Measurements from ENCODE around the gene DOK7.

DOK7 gene

DNA sequence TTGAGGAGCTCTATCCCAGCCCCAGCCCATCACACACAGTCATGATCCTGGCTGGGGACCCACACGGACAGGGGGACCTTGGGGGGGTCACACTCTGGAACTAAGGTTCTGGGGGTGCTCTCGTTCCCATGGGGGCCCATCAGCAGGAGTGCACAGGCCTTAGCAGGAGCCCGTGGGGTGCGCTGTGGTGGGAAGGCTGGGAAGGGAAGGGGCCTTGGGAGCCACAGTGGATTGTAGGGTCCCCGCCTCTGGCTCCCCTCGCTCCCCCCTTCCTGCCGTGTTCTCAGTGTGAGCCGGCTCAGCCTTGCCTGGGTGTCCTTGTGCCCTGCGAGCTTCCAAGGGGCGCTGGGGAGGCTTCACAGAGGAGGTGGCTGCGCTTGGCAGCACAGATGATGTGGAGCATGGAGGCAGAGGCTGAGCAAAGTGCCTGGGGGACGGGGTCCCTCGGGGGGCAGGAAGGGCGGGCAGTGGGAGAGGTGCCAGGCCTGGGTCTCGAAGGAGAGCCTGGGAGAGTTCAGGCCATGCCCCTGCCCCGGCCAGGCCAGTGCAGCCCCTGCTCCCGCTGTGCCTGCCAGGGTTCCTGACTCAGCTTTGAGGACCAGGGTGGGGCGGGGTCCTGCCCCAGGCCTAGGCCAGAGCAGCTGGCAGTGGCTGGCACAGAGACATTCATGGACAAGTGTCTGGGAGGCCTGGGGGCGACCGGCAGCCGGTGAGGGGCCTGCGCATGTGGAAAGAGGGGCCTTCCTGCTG is 26.9 kb upstream of the DOK7 start:
- H3K27ac ChIP-seq = peak overlapping the region; percentile 67
- TF ChIP-seq, protein P1, sequence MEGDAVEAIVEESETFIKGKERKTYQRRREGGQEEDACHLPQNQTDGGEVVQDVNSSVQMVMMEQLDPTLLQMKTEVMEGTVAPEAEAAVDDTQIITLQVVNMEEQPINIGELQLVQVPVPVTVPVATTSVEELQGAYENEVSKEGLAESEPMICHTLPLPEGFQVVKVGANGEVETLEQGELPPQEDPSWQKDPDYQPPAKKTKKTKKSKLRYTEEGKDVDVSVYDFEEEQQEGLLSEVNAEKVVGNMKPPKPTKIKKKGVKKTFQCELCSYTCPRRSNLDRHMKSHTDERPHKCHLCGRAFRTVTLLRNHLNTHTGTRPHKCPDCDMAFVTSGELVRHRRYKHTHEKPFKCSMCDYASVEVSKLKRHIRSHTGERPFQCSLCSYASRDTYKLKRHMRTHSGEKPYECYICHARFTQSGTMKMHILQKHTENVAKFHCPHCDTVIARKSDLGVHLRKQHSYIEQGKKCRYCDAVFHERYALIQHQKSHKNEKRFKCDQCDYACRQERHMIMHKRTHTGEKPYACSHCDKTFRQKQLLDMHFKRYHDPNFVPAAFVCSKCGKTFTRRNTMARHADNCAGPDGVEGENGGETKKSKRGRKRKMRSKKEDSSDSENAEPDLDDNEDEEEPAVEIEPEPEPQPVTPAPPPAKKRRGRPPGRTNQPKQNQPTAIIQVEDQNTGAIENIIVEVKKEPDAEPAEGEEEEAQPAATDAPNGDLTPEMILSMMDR (IDR thresholded peaks at IDR 0.05) = no peak
- no peak for TF ChIP-seq ZFX (IDR thresholded peaks at IDR 0.05; ENCODE audit: borderline replicate concordance)

DNA sequence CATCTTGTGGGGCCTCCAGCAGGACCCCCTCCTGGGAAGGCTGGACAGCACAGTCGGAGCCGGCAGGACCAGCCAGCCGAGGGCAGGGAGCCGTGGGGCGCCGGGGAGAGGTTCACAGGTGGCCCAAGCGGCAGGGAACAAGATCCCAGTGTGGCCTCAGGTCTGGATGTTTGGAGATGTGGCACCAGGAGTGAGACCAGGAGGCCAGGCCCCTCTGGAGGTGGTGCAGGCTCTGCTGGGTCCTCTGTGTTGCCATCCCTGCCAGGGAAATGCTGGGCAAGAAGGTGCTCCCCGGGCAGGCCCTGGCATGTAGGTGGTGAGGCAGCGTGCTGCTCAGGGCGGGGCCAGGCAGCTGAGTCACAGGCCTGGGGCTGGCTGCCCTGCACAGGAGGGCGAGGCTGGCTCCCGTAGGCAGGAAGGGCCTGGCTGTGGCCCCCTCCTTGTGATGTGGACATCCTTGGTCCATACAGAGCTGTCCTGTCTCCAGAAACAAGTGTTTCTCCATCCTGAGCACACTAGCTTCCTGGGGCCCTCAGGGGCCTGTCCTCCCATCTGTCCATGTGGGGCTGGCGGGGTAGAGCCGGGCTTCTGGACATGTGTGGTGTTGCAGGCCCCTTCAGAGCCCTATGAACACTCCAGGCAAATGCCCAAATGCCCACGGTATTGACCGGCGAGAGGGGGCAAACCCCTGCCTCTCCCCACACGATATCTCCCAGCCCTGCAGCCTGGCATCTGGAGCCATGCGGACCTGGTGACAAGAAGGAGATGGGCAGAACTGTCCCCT is 26.1 kb upstream of the DOK7 start:
- TF ChIP-seq, protein P1 (IDR thresholded peaks at IDR 0.05) = no peak
- no peak for TF ChIP-seq ZFX (IDR thresholded peaks at IDR 0.05; ENCODE audit: borderline replicate concordance)
- peak overlapping the region; percentile 67 for H3K27ac ChIP-seq

DNA sequence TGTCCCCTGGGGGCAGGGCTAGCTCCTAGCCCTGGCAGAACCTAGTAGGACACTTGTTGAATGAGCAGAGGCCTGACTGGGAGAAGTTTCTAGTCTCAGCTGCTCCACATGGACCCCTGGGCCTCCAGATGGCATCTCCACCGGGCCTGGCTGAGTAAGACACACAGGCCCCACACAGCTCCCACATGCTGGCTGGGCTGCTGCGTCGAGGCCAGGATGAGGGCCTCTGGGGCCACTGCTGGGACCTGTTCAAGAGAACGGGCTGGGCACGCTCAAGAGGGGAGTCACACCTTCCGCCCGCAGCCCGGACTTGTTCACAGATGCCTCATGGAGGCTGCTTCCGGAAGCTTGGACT is 25.5 kb upstream of the DOK7 start:
- H3K27ac ChIP-seq = peak overlapping the region; percentile 67
- TF ChIP-seq ZFX (IDR thresholded peaks at IDR 0.05; ENCODE audit: borderline replicate concordance) = no peak
- TF ChIP-seq, protein P1 (IDR thresholded peaks at IDR 0.05) = no peak

DNA sequence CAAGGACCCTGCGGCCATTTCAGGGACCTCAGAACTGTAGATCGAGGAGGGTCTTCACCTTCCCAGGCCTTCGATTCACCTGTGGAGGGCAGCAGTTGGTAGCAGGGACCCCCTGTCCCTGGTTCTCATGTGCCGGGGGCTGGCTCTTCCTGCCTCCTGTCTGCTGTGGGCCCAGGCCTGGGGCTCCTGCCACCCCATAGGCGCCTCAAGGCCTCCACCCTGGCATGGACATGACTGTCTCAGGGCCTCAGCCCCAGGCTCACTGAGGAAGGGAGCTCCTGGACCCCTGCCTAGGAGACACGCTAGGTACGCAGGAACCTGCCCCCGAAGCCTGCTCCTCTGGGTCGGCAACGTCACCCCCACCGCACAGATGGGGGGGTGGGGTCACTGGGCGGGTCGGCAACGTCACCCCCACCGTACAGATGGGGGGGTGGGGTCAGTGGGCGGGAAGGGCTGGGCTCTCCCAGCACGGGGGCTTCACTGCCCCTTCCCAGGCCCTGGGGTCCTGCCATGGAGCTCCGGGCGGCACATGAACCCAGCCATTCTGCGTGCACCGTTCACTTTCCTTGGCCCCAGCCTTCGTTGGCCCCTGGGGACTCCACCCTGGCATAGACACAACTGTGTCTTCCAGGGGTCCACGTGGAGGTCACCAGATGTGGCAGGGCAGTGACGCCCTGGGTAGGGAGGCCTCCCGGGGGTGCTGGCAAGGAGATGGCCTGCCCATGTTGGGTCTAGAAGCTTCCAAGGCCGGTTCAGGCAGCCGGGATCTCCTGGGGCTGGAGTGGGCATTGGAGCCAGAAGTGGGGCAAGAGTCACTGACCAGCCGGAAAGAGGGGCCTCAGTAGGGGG is 24.9 kb upstream of the DOK7 start:
- no peak overlapping the region for H3K27ac ChIP-seq
- TF ChIP-seq, protein P1 (IDR thresholded peaks at IDR 0.05) = no peak
- TF ChIP-seq ZFX (IDR thresholded peaks at IDR 0.05; ENCODE audit: borderline replicate concordance) = no peak

DNA sequence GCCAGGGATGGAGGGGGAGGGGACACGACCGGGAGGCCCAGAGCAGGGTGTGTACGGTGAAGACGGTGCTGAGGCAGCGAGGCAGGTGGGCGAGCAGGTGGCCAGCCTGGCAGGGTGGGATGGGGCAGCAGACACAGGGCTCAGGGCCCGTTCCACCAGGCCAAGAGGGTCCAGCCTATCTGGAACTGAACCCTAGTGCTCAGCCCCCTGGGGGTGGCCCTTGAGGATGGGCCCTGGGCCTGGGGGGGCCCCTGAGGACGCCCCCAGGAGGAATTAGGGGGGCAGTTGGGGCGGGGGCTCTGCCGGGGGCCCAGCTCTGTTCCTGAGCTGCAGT is 24.3 kb upstream of the DOK7 start:
- TF ChIP-seq, protein P1 (IDR thresholded peaks at IDR 0.05) = no peak
- no peak for TF ChIP-seq ZFX (IDR thresholded peaks at IDR 0.05; ENCODE audit: borderline replicate concordance)
- H3K27ac ChIP-seq = no peak overlapping the region

DNA sequence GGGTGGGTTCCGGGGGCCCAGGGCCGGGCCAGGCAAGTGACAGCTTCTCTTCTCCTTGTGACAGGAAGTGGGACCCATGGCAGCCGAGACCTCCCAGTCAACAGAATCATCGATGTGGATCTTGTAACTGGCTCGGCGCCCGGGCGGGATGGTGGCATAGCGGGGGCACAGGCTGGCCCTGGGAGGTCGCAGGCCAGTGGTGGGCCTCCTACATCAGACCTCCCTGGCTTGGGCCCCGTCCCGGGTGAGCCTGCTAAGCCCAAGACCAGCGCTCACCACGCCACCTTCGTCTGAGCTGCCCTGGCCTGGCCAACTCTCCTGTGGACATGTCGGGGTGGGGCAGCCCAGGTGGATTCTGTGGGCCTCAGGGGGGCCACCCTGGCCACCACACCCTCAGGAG is 23.7 kb upstream of the DOK7 start:
- no peak for TF ChIP-seq ZFX (IDR thresholded peaks at IDR 0.05; ENCODE audit: borderline replicate concordance)
- TF ChIP-seq, protein P1 (IDR thresholded peaks at IDR 0.05) = no peak
- H3K27ac ChIP-seq = no peak overlapping the region

All from 22Rv1 (cell line).